Caki2 (cell line): ENCODE data around the gene CATSPERD. TPM values are rescaled to one million over a fixed set of nuclear protein-coding genes. Genes with fewer than 3 reads are reported as not detected.
A peak's percentile ranks its signal among the peaks of the same experiment; 100 is the strongest.

Experiments
- DNase-seq: peaks from one replicate; pipeline ENCODE4 v3.0.0-alpha.2; 2015; ENCODE audit warnings: low read depth
- in situ Hi-C: cut with HindIII; loops from 2 replicates; pipeline ENCODE4 v1.10.0; 2016; ENCODE audit warnings: low sequenced_read_pairs, low pct_unique_long_range_greater_than_20kb, mixed read lengths
- total RNA-seq: library from RNA; depleted of rRNA; stranded (reverse); fragments of >200 nt; shearing (Covaris generic); gene quantifications from 2 replicates; pipeline ENCODE4 v1.2.3, GENCODE V29; 2014; ENCODE audit warnings: low replicate concordance

The CATSPERD gene
- total RNA-seq, 1 experiment from 2014 or later = not detected

- in situ Hi-C loops = no loop called here
- no peak for DNase-seq
These were observed 90.7 kb downstream of the CATSPERD start for GRCh38 chr19:5811117-5811516.

- no peak for DNase-seq
- in situ Hi-C loops = no loop called here
These were observed 93.8 kb downstream of the CATSPERD start for GRCh38 chr19:5814123-5814851.

- DNase-seq = no peak
- in situ Hi-C loops = no loop called here
These were observed 94.4 kb downstream of the CATSPERD start for GRCh38 chr19:5814852-5815246.

- in situ Hi-C loops = no loop called here
- no peak for DNase-seq
These were observed 96.8 kb downstream of the CATSPERD start for GRCh38 chr19:5817218-5817617.

- DNase-seq = no peak
These were observed 98.2 kb downstream of the CATSPERD start for GRCh38 chr19:5818594-5818993.

GRCh38 chr19:5820785-5821184, 100.3 kb downstream of the CATSPERD start:
- in situ Hi-C loops = no loop called here
- DNase-seq = no peak

More at GRCh38 chr19:5818594-5818993, 98.2 kb downstream of the CATSPERD start:
- in situ Hi-C loops = no loop called here

GRCh38 chr19:5821521-5822180, 101.2 kb downstream of the CATSPERD start:
- in situ Hi-C loops = no loop called here
- no peak for DNase-seq

- DNase-seq = no peak
- in situ Hi-C loops = no loop called here
These were observed 101.9 kb downstream of the CATSPERD start for GRCh38 chr19:5822181-5822844.

- in situ Hi-C loops = no loop called here
- no peak for DNase-seq
These were observed 103.3 kb downstream of the CATSPERD start for GRCh38 chr19:5823579-5824281.

- DNase-seq = no peak
- in situ Hi-C loops = no loop called here
These were observed 104.3 kb downstream of the CATSPERD start for GRCh38 chr19:5824751-5825150.

GRCh38 chr19:5825178-5825577, 104.7 kb downstream of the CATSPERD start:
- DNase-seq = no peak
- in situ Hi-C loops = no loop called here

GRCh38 chr19:5826531-5827341, 106.3 kb downstream of the CATSPERD start:
- peak; percentile 78 for DNase-seq

GRCh38 chr19:5827342-5827890, 107.0 kb downstream of the CATSPERD start:
- in situ Hi-C loops = no loop called here
- no peak for DNase-seq

More at GRCh38 chr19:5826531-5827341, 106.3 kb downstream of the CATSPERD start:
- in situ Hi-C loops = no loop called here

- DNase-seq = peak; percentile 99
- in situ Hi-C loops = no loop called here
These were observed 107.6 kb downstream of the CATSPERD start for GRCh38 chr19:5827891-5828660.
